ENCODE measurements around the gene CTIF.

Gene CTIF

GRCh38 chr18:48683197-48683596, 144.4 kb downstream of the CTIF start:
- no peak for TF ChIP-seq CTCF (IDR thresholded peaks at IDR 0.05; ENCODE audit: low read depth, low read length)
- H3K4me3 ChIP-seq (ENCODE audit: low read depth, low read length), result no peak overlapping the region
- H3K27me3 ChIP-seq, result no peaks in the 10 kb centered on the region
- no peaks in the 10 kb centered on the region for H3K4me1 ChIP-seq
- H3K9me3 ChIP-seq, result no peaks in the 10 kb centered on the region
- no peak for DNase-seq
- H3K36me3 ChIP-seq, result no peaks in the 10 kb centered on the region

GRCh38 chr18:48683661-48684060, 144.8 kb downstream of the CTIF start:
- no peaks in the 10 kb centered on the region for H3K9me3 ChIP-seq
- H3K27me3 ChIP-seq, result no peaks in the 10 kb centered on the region
- no peaks in the 10 kb centered on the region for H3K36me3 ChIP-seq
- no peak overlapping the region for H3K4me3 ChIP-seq (ENCODE audit: low read depth, low read length)
- DNase-seq, result no peak
- no peaks in the 10 kb centered on the region for H3K4me1 ChIP-seq
- no peak for TF ChIP-seq CTCF (IDR thresholded peaks at IDR 0.05; ENCODE audit: low read depth, low read length)

- DNase-seq, result no peak
- no peaks in the 10 kb centered on the region for H3K36me3 ChIP-seq
These were observed 148.7 kb downstream of the CTIF start for GRCh38 chr18:48687346-48688042.

GRCh38 chr18:48688961-48689360, 150.1 kb downstream of the CTIF start:
- no peak for DNase-seq
- no peaks in the 10 kb centered on the region for H3K9me3 ChIP-seq
- H3K4me3 ChIP-seq (ENCODE audit: low read depth, low read length), result no peak overlapping the region
- no peak for TF ChIP-seq CTCF (IDR thresholded peaks at IDR 0.05; ENCODE audit: low read depth, low read length)
- H3K36me3 ChIP-seq, result no peaks in the 10 kb centered on the region
- H3K27me3 ChIP-seq, result no peaks in the 10 kb centered on the region
- H3K4me1 ChIP-seq, result no peaks in the 10 kb centered on the region

More at GRCh38 chr18:48687346-48688042, 148.7 kb downstream of the CTIF start:
- Histone ChIP-seq H3K4me1 (no peaks in the 10 kb centered on the region), H3K4me3 (ENCODE audit: low read depth, low read length) (no peak overlapping the region), H3K27me3 (no peaks in the 10 kb centered on the region), H3K9me3 (no peaks in the 10 kb centered on the region)
- TF ChIP-seq CTCF (IDR thresholded peaks at IDR 0.05; ENCODE audit: low read depth, low read length), result no peak

GRCh38 chr18:48689548-48689947, 150.7 kb downstream of the CTIF start:
- Histone ChIP-seq H3K4me3 (ENCODE audit: low read depth, low read length) (no peak overlapping the region), H3K36me3 (no peaks in the 10 kb centered on the region), H3K9me3 (no peaks in the 10 kb centered on the region), H3K4me1 (no peaks in the 10 kb centered on the region), H3K27me3 (no peaks in the 10 kb centered on the region)
- TF ChIP-seq CTCF (IDR thresholded peaks at IDR 0.05; ENCODE audit: low read depth, low read length), result no peak
- DNase-seq, result no peak

- Histone ChIP-seq H3K27me3 (no peaks in the 10 kb centered on the region), H3K36me3 (no peaks in the 10 kb centered on the region), H3K4me1 (no peaks in the 10 kb centered on the region), H3K9me3 (no peaks in the 10 kb centered on the region), H3K4me3 (ENCODE audit: low read depth, low read length) (no peak overlapping the region)
- no peak for TF ChIP-seq CTCF (IDR thresholded peaks at IDR 0.05; ENCODE audit: low read depth, low read length)
- no peak for DNase-seq
These were observed 151.7 kb downstream of the CTIF start for GRCh38 chr18:48690494-48690893.

Data from BE2C (cell line).